RPMI8226 (cell line): ENCODE data around the gene ELK3.
A peak's percentile ranks its signal among the peaks of the same experiment; 100 is the strongest.

Experiments
- DNase-seq: peaks from one replicate; pipeline ENCODE4 v3.0.0-alpha.2; 2015

Gene ELK3

GRCh38 chr12:96213869-96214268 lies 19.7 kb downstream of the ELK3 start:
- DNase-seq: no peak

GRCh38 chr12:96215919-96216273 lies 21.7 kb downstream of the ELK3 start:
- no peak for DNase-seq

GRCh38 chr12:96218989-96219678 lies 25.0 kb downstream of the ELK3 start:
- DNase-seq: no peak

GRCh38 chr12:96219700-96220206 lies 25.6 kb downstream of the ELK3 start:
- DNase-seq: no peak

GRCh38 chr12:96220902-96221301 lies 26.7 kb downstream of the ELK3 start:
- DNase-seq: no peak

- no peak for DNase-seq
Observed at GRCh38 chr12:96221391-96221790, 27.2 kb downstream of the ELK3 start.

- no peak for DNase-seq
Observed at GRCh38 chr12:96223411-96224218, 29.4 kb downstream of the ELK3 start.

GRCh38 chr12:96224219-96224615 lies 30.0 kb downstream of the ELK3 start:
- no peak for DNase-seq

- DNase-seq: peak; percentile 57
Observed at GRCh38 chr12:96225044-96225855, 31.1 kb downstream of the ELK3 start.

- DNase-seq: no peak
Observed at GRCh38 chr12:96225994-96226399, 31.8 kb downstream of the ELK3 start.

GRCh38 chr12:96226401-96226800 lies 32.2 kb downstream of the ELK3 start:
- DNase-seq: no peak

GRCh38 chr12:96226801-96227348 lies 32.7 kb downstream of the ELK3 start:
- DNase-seq: no peak

GRCh38 chr12:96227365-96228106 lies 33.4 kb downstream of the ELK3 start:
- no peak for DNase-seq

GRCh38 chr12:96228566-96229248 lies 34.5 kb downstream of the ELK3 start:
- no peak for DNase-seq

GRCh38 chr12:96230646-96231045 lies 36.5 kb downstream of the ELK3 start:
- no peak for DNase-seq

GRCh38 chr12:96233168-96233567 lies 39.0 kb downstream of the ELK3 start:
- no peak for DNase-seq

GRCh38 chr12:96233939-96234461 lies 39.8 kb downstream of the ELK3 start:
- no peak for DNase-seq

- DNase-seq: no peak
Observed at GRCh38 chr12:96234591-96235483, 40.7 kb downstream of the ELK3 start.

- DNase-seq: no peak
Observed at GRCh38 chr12:96235484-96235826, 41.3 kb downstream of the ELK3 start.

- no peak for DNase-seq
Observed at GRCh38 chr12:96236221-96236822, 42.1 kb downstream of the ELK3 start.
